Left renal pelvis (tissue), 4 donors: ENCODE measurements around the gene CAPZA2. TPM values are rescaled to one million over a fixed set of nuclear protein-coding genes. Genes with fewer than 3 reads are reported as not detected.
A peak's percentile ranks its signal among the peaks of the same experiment; 100 is the strongest.

Source experiments
- DNase-seq, 4 donors: peaks; one replicate each; pipeline ENCODE4 v3.0.0-alpha.2; 2013; ENCODE audit warnings: low read depth in 4 of 4, low spot score in 3 of 4
- polyA plus RNA-seq, 4 donors: library from polyadenylated mRNA; unstranded; fragments of 120-200 nt; gene quantifications; one replicate each; pipeline ENCODE4 v1.2.1, GENCODE V29; 2013; ENCODE audit not compliant: insufficient read length in 4 of 4

Gene CAPZA2
- polyA plus RNA-seq, 4 donors = 121 to 241 (median 184) TPM

GRCh38 chr7:116859323-116859722 lies 3.1 kb upstream of the CAPZA2 start:
- DNase-seq = no peak

- DNase-seq = no peak
Observed at GRCh38 chr7:116861717-116862116, 670 bp upstream of the CAPZA2 start.

- DNase-seq = peak in 3 of 4 donors; percentile 34 to 48 (median 38)
Observed at GRCh38 chr7:116862951-116863670, 724 bp downstream of the CAPZA2 start.

- DNase-seq = no peak
Observed at GRCh38 chr7:116863936-116864500, 1.6 kb downstream of the CAPZA2 start.

- DNase-seq = no peak
Observed at GRCh38 chr7:116871061-116871700, 8.8 kb downstream of the CAPZA2 start.

- no peak for DNase-seq
Observed at GRCh38 chr7:116872026-116872425, 9.6 kb downstream of the CAPZA2 start.

- DNase-seq = no peak
Observed at GRCh38 chr7:116873619-116874018, 11.2 kb downstream of the CAPZA2 start.

- DNase-seq = no peak
Observed at GRCh38 chr7:116876664-116877442, 14.5 kb downstream of the CAPZA2 start.

GRCh38 chr7:116877443-116878217 lies 15.2 kb downstream of the CAPZA2 start:
- DNase-seq = no peak

GRCh38 chr7:116884691-116885090 lies 22.3 kb downstream of the CAPZA2 start:
- DNase-seq = no peak

- no peak for DNase-seq
Observed at GRCh38 chr7:116885724-116886123, 23.3 kb downstream of the CAPZA2 start.

- DNase-seq = no peak
Observed at GRCh38 chr7:116886543-116887156, 24.3 kb downstream of the CAPZA2 start.

GRCh38 chr7:116888895-116889294 lies 26.5 kb downstream of the CAPZA2 start:
- DNase-seq = no peak

GRCh38 chr7:116895849-116896248 lies 33.5 kb downstream of the CAPZA2 start:
- no peak for DNase-seq

- DNase-seq = no peak
Observed at GRCh38 chr7:116897661-116898060, 35.3 kb downstream of the CAPZA2 start.

- DNase-seq = no peak
Observed at GRCh38 chr7:116899308-116899707, 36.9 kb downstream of the CAPZA2 start.

- DNase-seq = no peak
Observed at GRCh38 chr7:116901143-116901542, 38.8 kb downstream of the CAPZA2 start.

GRCh38 chr7:116902867-116903266 lies 40.5 kb downstream of the CAPZA2 start:
- no peak for DNase-seq

GRCh38 chr7:116906391-116906790 lies 44.0 kb downstream of the CAPZA2 start:
- no peak for DNase-seq

- DNase-seq = no peak
Observed at GRCh38 chr7:116910383-116910782, 48.0 kb downstream of the CAPZA2 start.
